A673 (cell line): ENCODE data around the gene MYO18A. TPM values are rescaled to one million over a fixed set of nuclear protein-coding genes. Genes with fewer than 3 reads are reported as not detected.

Experiments used
- BruUV-seq: library from RNA; stranded (reverse); fragments of 400-500 nt; replicated peaks from 2 replicates; lab custom pipeline; 2021; lab: Mats Ljungman, UMichigan
- CTCF ChIA-PET: fragments of 300-600 bp; sonication (Branson Sonifier 250); formaldehyde crosslinking; loops from one replicate; lab custom pipeline; 2022; ENCODE audit warnings: antibody characterized with exemption; lab: Charles Lee
- POLR2A ChIA-PET: fragments of 300-600 bp; sonication (Branson Sonifier 250); formaldehyde crosslinking; loops from one replicate; lab custom pipeline; 2022; ENCODE audit warnings: antibody characterized with exemption; ENCODE audit not compliant: low non-redundant PET; lab: Charles Lee
- DNase-seq: peaks from one replicate; pipeline ENCODE4 v3.0.0-alpha.2; 2015; ENCODE audit warnings: low spot score
- H3K27ac ChIP-seq: fragments of 200-600 bp; sonication (generic); 2 replicates; pipeline ENCODE4 v1.5.1; 2016; ENCODE audit warnings: mixed run types, low read depth, mild to moderate bottlenecking, mixed read lengths, antibody characterized with exemption, low read length; ENCODE audit not compliant: poor library complexity, severe bottlenecking
- H3K27me3 ChIP-seq: fragments of 200-600 bp; sonication (generic); replicated peaks from 2 replicates; pipeline ENCODE4 v1.6.1; 2017; ENCODE audit warnings: mixed run types, low read depth, mild to moderate bottlenecking, mixed read lengths, antibody characterized with exemption, low read length; ENCODE audit not compliant: insufficient read depth, poor library complexity
- H3K36me3 ChIP-seq: fragments of 200-600 bp; sonication (generic); 2 replicates; pipeline ENCODE4 v1.6.1; 2016; ENCODE audit warnings: mixed run types, mild to moderate bottlenecking, mixed read lengths, antibody characterized with exemption, low read length; ENCODE audit not compliant: insufficient read depth, poor library complexity, severe bottlenecking
- H3K4me1 ChIP-seq: fragments of 200-600 bp; sonication (generic); 2 replicates; pipeline ENCODE4 v1.6.1; 2017; ENCODE audit warnings: mixed run types, mild to moderate bottlenecking, mixed read lengths, antibody characterized with exemption, low read length; ENCODE audit not compliant: insufficient read depth, poor library complexity, severe bottlenecking
- H3K4me3 ChIP-seq: fragments of 200-600 bp; sonication (generic); 2 replicates; pipeline ENCODE4 v1.5.1; 2016; ENCODE audit warnings: low read depth, mixed run types, mild to moderate bottlenecking, mixed read lengths, low read length; ENCODE audit not compliant: poor library complexity, severe bottlenecking
- H3K9me3 ChIP-seq: fragments of 200-600 bp; sonication (generic); 2 replicates; pipeline ENCODE4 v1.6.1; 2016; ENCODE audit warnings: mixed run types, low read depth, mild to moderate bottlenecking, mixed read lengths, antibody characterized with exemption, low read length; ENCODE audit not compliant: poor library complexity, severe bottlenecking
- EZH2 ChIP-seq: fragments of 200-600 bp; sonication (generic); IDR thresholded peaks from 2 replicates; pipeline ENCODE4 v1.6.1; 2017; ENCODE audit warnings: borderline replicate concordance, low read depth, mild to moderate bottlenecking, mixed read lengths, antibody characterized with exemption, low read length; ENCODE audit not compliant: poor library complexity, severe bottlenecking
- intact Hi-C: fragments of 100-400 bp; cut with micrococcal nuclease; formaldehyde crosslinking; loops from one replicate; pipeline ENCODE4 v1.10.0; 2022; ENCODE audit not compliant: unreplicated experiment
- total RNA-seq: library from RNA; stranded (reverse); gene quantifications from 2 replicates; pipeline ENCODE4 v1.2.3, GENCODE V29; 2021
- TF ChIP-seq, protein P1 (sequence below): fragments of 300-800, 200-600 bp; sonication (generic); conservative IDR thresholded peaks from 2 replicates; pipeline ENCODE4 v1.5.1; 2017; ENCODE audit warnings: low read depth, mild to moderate bottlenecking, antibody characterized with exemption, low read length, moderate library complexity, mixed read lengths

Gene MYO18A
- total RNA-seq, 1 experiment from 2014 or later, result 26.6 TPM

DNA sequence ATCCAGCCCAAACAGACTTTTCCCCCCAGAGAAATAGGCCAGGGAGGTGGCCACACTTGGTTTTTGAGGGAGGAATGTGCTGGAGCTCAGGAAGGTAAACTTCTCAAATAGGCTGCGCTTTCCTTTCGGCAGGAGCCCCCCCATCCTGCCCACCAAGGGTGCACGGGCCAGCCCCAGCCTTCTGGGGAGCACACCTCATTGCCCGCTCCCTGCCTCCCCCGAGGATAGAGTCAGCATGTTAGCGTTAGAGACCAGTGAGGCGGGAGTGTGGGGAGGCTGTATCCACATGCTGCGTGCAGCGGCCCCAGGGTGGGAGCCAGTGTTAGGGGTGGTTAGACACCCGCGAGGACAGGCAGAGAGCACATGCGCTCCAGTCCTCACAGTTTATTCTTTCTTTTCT lies 95.0 kb downstream of the MYO18A start:
- Histone ChIP-seq H3K36me3 (peaks cover 8% of the 10 kb centered on the region), H3K4me3 (no peak overlapping the region), H3K27ac (peak overlapping the region; percentile 54), H3K4me1 (peaks cover 27% of the 10 kb centered on the region), H3K27me3 (no peaks in the 10 kb centered on the region), H3K9me3 (no peaks in the 10 kb centered on the region)
- DNase-seq, result no peak
- BruUV-seq, result no TSS peak
- TF ChIP-seq, protein P1, sequence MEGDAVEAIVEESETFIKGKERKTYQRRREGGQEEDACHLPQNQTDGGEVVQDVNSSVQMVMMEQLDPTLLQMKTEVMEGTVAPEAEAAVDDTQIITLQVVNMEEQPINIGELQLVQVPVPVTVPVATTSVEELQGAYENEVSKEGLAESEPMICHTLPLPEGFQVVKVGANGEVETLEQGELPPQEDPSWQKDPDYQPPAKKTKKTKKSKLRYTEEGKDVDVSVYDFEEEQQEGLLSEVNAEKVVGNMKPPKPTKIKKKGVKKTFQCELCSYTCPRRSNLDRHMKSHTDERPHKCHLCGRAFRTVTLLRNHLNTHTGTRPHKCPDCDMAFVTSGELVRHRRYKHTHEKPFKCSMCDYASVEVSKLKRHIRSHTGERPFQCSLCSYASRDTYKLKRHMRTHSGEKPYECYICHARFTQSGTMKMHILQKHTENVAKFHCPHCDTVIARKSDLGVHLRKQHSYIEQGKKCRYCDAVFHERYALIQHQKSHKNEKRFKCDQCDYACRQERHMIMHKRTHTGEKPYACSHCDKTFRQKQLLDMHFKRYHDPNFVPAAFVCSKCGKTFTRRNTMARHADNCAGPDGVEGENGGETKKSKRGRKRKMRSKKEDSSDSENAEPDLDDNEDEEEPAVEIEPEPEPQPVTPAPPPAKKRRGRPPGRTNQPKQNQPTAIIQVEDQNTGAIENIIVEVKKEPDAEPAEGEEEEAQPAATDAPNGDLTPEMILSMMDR, result no peak
- no peak for TF ChIP-seq EZH2
- POLR2A ChIA-PET, result no interaction called here
- intact Hi-C loops, result no loop called here
- CTCF ChIA-PET, result interaction anchor here (0.5 kb wide), 1 partner anchor 121 kb away, joined by 7 read pairs; no protein-coding TSS in a partner anchor

DNA sequence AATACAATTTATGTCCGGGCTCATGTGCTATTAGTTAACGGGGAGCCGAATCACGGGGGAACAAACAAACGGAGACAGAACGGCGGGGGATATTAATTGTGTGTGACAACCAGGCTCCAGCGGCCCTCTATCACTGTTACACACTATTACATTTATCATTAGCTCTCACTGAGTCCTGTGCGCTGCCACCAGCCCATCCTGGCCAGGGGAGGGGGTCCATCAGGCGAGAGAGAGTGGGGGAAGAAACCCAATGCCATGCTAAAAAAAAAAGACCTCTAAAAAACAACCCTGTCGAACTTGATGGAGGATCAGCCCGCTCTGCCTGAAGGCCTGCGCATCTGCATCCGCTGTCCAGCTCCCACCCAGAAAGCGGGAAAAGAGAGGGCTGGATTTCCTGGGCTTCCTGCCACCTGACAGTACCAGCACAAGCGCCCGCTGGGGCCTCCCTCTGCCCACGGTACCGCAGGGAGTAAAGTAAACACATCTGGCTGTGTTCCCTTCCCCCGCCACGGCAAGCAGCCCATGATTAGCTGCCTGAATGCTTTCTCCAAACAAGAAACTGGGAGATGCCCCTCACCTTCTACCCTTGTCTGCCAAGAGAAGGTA lies 95.6 kb downstream of the MYO18A start:
- Histone ChIP-seq H3K27ac (peak overlapping the region; percentile 54), H3K27me3 (no peaks in the 10 kb centered on the region), H3K4me3 (no peak overlapping the region), H3K4me1 (peaks cover 23% of the 10 kb centered on the region), H3K9me3 (no peaks in the 10 kb centered on the region), H3K36me3 (peaks cover 5% of the 10 kb centered on the region)
- ChIA-PET POLR2A (no interaction called here), CTCF (interaction anchor here (0.5 kb wide), 1 partner anchor 121 kb away, joined by 7 read pairs; no protein-coding TSS in a partner anchor)
- DNase-seq, result peak; percentile 54
- intact Hi-C loops, result no loop called here
- no TSS peak for BruUV-seq
- TF ChIP-seq, protein P1, result no peak
- no peak for TF ChIP-seq EZH2

DNA sequence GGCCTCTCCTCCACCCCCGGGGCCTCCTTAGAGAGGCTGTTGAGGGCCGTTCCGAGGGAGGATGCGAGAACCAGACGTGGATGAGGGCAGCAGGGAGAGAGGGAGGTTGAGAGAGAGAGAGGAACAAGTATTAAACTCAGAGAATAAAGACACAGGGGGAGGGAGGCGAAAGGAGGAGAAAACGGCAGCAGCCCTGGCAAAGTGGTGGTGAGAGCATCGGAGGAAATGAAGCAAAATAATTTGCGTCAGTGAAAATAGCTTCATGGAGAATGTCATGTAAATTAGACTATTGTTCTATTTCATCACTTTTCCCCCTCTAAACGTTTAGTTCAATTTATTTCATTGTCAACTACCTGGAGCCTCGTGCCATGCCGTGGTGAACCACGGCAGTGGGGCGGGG lies 99.2 kb downstream of the MYO18A start:
- TF ChIP-seq EZH2, result no peak
- H3K27me3 ChIP-seq, result no peaks in the 10 kb centered on the region
- no peak overlapping the region for H3K27ac ChIP-seq
- DNase-seq, result no peak
- BruUV-seq, result no TSS peak
- no peak overlapping the region for H3K4me3 ChIP-seq
- H3K4me1 ChIP-seq, result peaks cover 47% of the 10 kb centered on the region
- no peaks in the 10 kb centered on the region for H3K36me3 ChIP-seq
- H3K9me3 ChIP-seq, result no peaks in the 10 kb centered on the region
- intact Hi-C loops, result no loop called here
- CTCF ChIA-PET, result no interaction called here
- POLR2A ChIA-PET, result no interaction called here

DNA sequence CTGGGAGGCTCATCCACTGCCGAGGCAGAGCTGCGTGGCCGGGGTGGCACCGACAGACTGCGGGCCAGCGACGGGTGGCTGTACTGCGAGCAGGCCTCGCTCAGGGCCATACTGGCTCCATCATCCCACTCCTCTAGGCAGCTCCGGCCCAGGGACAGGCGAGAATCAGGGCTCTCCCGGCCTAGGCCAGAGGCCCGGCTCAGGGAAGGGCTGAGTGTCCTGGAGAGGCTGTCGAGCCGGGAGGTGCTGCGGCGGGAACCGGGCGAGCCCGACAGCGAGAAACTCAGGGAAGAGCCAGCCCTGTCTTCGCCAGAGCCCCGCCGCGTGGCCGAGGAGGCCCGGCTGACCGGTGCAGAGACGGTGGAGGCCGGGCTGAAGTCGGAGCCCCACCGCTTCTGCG lies 99.9 kb downstream of the MYO18A start:
- intact Hi-C loops, result no loop called here
- DNase-seq, result no peak
- Histone ChIP-seq H3K4me1 (peaks cover 42% of the 10 kb centered on the region), H3K27ac (no peak overlapping the region), H3K36me3 (no peaks in the 10 kb centered on the region), H3K27me3 (no peaks in the 10 kb centered on the region), H3K9me3 (no peaks in the 10 kb centered on the region), H3K4me3 (no peak overlapping the region)
- TF ChIP-seq, protein P1, result no peak
- TF ChIP-seq EZH2, result no peak
- ChIA-PET POLR2A (no interaction called here), CTCF (no interaction called here)
- no TSS peak for BruUV-seq
